OCI-LY7 (cell line): ENCODE results near the gene ARVCF. TPM values are rescaled to one million over a fixed set of nuclear protein-coding genes. Genes with fewer than 3 reads are reported as not detected.

Experiments
- BruUV-seq: library from RNA; stranded (reverse); fragments of 400-500 nt; replicated peaks from 2 replicates; lab custom pipeline; 2021; lab: Mats Ljungman, UMichigan
- CTCF ChIA-PET: fragments of 300-600 bp; sonication (Branson Sonifier 250); formaldehyde crosslinking; loops from one replicate; lab custom pipeline; 2022; ENCODE audit warnings: antibody characterized with exemption; ENCODE audit not compliant: unreplicated experiment; lab: Charles Lee
- POLR2A ChIA-PET: fragments of 300-600 bp; sonication (Branson Sonifier 250); formaldehyde crosslinking; loops from one replicate; lab custom pipeline; 2022; ENCODE audit warnings: antibody characterized with exemption; lab: Charles Lee
- DNase-seq: peaks from one replicate; pipeline ENCODE4 v3.0.0-alpha.2; 2015; ENCODE audit warnings: low spot score
- H2AFZ ChIP-seq: fragments of 200-600 bp; sonication (generic), shearing (Covaris generic); 2 replicates; pipeline ENCODE4 v1.6.1; 2014; ENCODE audit warnings: mild to moderate bottlenecking, antibody characterized with exemption, low read length, moderate library complexity
- H3K27ac ChIP-seq: fragments of 200-600 bp; sonication (generic); 2 replicates; pipeline ENCODE4 v1.5.1; 2014; ENCODE audit warnings: mixed run types, low read depth, mild to moderate bottlenecking, moderate library complexity, low read length, inconsistent platforms; ENCODE audit not compliant: poor library complexity, severe bottlenecking
- H3K36me3 ChIP-seq: fragments of 200-600 bp; sonication (generic); 2 replicates; pipeline ENCODE4 v1.6.1; 2014; ENCODE audit warnings: mild to moderate bottlenecking, antibody characterized with exemption, low read length, moderate library complexity, mixed read lengths; ENCODE audit not compliant: insufficient read depth
- H3K4me1 ChIP-seq: fragments of 200-600 bp; sonication (generic); 2 replicates; pipeline ENCODE4 v1.5.1; 2014; ENCODE audit warnings: mild to moderate bottlenecking, low read length; ENCODE audit not compliant: insufficient read depth, poor library complexity, severe bottlenecking
- H3K4me2 ChIP-seq: fragments of 200-600 bp; sonication (generic); 2 replicates; pipeline ENCODE4 v1.6.1; 2014; ENCODE audit warnings: mild to moderate bottlenecking, low read length
- H3K4me3 ChIP-seq: fragments of 200-600 bp; sonication (generic); 2 replicates; pipeline ENCODE4 v1.5.1; 2014; ENCODE audit warnings: mild to moderate bottlenecking, low read depth, low read length; ENCODE audit not compliant: poor library complexity, severe bottlenecking
- H3K79me2 ChIP-seq: fragments of 200-600 bp; sonication (generic); 2 replicates; pipeline ENCODE4 v1.6.1; 2016; ENCODE audit warnings: low read depth, mild to moderate bottlenecking, low read length, moderate library complexity, mixed read lengths; ENCODE audit not compliant: insufficient read depth
- H3K9me2 ChIP-seq: fragments of 200-600 bp; sonication (generic); 2 replicates; pipeline ENCODE4 v1.6.1; 2016; ENCODE audit warnings: mild to moderate bottlenecking, low read length, mixed read lengths; ENCODE audit not compliant: insufficient read depth
- H3K9me3 ChIP-seq: fragments of 200-600 bp; sonication (generic); 2 replicates; pipeline ENCODE4 v1.6.1; 2014; ENCODE audit warnings: mild to moderate bottlenecking, mixed run types, low read length, mixed read lengths
- H4K20me1 ChIP-seq: fragments of 200-600 bp; sonication (generic); 2 replicates; pipeline ENCODE4 v1.6.1; 2014; ENCODE audit warnings: mild to moderate bottlenecking, antibody characterized with exemption, low read length, moderate library complexity, mixed read lengths; ENCODE audit not compliant: insufficient read depth
- EZH2phosphoT487 ChIP-seq: fragments of 200-600 bp; sonication (generic); IDR thresholded peaks from 2 replicates; pipeline ENCODE4 v1.6.1; 2018; ENCODE audit warnings: low read depth, borderline replicate concordance, mild to moderate bottlenecking, mixed run types, antibody characterized with exemption, low read length, moderate library complexity, mixed read lengths
- intact Hi-C: fragments of 100-400 bp; cut with micrococcal nuclease; formaldehyde crosslinking; loops from one replicate; pipeline ENCODE4 v1.10.0; 2022; ENCODE audit not compliant: unreplicated experiment
- total RNA-seq, 2 experiments: library from RNA; depleted of rRNA in 1 of 2; stranded (reverse); fragments of >200 nt in 1 of 2; shearing (Covaris generic) in 1 of 2; gene quantifications; 2 replicates each; pipeline ENCODE4 v1.2.3, GENCODE V29; 2014 to 2022
- TF ChIP-seq, protein P1 (sequence below): fragments of 200-600 bp; sonication (generic); conservative IDR thresholded peaks from 2 replicates; pipeline ENCODE4 v1.5.1; 2014; ENCODE audit warnings: mild to moderate bottlenecking, antibody characterized with exemption, low read length, moderate library complexity, mixed read lengths

Gene ARVCF
- total RNA-seq, 2 experiments from 2014 or later: 2.9 to 3.8 TPM

DNA sequence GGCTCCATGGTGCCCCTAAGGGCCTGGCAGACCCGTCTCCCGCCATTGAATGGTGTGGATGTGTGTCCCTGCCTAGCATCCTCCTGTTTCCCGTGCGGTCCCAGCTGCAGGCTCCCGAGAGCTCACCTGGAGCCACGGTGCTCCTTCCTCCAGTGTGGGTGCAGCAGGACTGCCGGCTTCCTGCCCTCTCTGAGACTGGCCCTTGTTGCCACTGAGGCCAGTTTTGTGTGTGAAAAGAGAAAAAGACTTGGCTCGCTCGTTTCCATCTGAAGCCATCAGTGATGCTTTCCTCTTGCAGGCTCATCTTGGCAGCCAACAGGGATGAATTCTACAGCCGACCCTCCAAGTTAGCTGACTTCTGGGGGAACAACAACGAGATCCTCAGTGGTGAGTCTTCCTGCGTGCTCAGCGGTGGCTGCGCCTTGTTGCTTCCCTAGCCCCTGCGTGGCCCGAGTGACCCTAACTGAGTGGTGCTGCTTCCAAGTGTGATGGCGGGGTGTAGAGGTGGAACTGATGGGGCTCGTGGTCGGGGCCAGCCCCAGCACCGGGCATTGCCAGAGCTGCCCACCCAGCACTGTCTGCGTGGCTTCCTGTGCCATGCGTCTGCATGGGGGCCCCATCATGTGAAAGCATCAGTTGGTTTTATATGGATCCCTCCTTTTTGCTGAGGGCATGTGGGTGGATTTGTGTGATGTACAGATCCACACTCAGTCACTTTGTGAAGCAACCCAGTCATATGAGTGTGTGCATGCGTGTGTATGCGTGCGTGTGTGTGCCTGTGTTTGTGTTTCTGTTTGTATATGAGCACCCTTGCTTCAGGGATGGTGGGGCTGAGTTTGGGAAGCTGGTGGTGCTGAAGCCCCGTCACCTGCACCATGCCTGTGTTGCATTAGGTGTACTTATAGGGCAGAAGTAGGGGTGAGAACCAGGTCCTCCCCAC, 26.7 kb upstream of the ARVCF start:
- no peak overlapping the region for H3K27ac ChIP-seq
- peaks cover 18% of the 10 kb centered on the region for H3K36me3 ChIP-seq
- no peaks in the 10 kb centered on the region for H3K9me3 ChIP-seq
- no TSS peak for BruUV-seq
- no peak overlapping the region for H3K4me2 ChIP-seq
- H2AFZ ChIP-seq: no peak overlapping the region
- DNase-seq: no peak
- no peaks in the 10 kb centered on the region for H4K20me1 ChIP-seq
- ChIA-PET CTCF (no interaction called here), POLR2A (no interaction called here)
- H3K79me2 ChIP-seq: no peaks in the 10 kb centered on the region
- intact Hi-C loops: no loop called here
- TF ChIP-seq, protein P1, sequence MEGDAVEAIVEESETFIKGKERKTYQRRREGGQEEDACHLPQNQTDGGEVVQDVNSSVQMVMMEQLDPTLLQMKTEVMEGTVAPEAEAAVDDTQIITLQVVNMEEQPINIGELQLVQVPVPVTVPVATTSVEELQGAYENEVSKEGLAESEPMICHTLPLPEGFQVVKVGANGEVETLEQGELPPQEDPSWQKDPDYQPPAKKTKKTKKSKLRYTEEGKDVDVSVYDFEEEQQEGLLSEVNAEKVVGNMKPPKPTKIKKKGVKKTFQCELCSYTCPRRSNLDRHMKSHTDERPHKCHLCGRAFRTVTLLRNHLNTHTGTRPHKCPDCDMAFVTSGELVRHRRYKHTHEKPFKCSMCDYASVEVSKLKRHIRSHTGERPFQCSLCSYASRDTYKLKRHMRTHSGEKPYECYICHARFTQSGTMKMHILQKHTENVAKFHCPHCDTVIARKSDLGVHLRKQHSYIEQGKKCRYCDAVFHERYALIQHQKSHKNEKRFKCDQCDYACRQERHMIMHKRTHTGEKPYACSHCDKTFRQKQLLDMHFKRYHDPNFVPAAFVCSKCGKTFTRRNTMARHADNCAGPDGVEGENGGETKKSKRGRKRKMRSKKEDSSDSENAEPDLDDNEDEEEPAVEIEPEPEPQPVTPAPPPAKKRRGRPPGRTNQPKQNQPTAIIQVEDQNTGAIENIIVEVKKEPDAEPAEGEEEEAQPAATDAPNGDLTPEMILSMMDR: no peak
- TF ChIP-seq EZH2phosphoT487: no peak
- no peaks in the 10 kb centered on the region for H3K4me1 ChIP-seq
- H3K4me3 ChIP-seq: no peak overlapping the region
- H3K9me2 ChIP-seq: no peaks in the 10 kb centered on the region

DNA sequence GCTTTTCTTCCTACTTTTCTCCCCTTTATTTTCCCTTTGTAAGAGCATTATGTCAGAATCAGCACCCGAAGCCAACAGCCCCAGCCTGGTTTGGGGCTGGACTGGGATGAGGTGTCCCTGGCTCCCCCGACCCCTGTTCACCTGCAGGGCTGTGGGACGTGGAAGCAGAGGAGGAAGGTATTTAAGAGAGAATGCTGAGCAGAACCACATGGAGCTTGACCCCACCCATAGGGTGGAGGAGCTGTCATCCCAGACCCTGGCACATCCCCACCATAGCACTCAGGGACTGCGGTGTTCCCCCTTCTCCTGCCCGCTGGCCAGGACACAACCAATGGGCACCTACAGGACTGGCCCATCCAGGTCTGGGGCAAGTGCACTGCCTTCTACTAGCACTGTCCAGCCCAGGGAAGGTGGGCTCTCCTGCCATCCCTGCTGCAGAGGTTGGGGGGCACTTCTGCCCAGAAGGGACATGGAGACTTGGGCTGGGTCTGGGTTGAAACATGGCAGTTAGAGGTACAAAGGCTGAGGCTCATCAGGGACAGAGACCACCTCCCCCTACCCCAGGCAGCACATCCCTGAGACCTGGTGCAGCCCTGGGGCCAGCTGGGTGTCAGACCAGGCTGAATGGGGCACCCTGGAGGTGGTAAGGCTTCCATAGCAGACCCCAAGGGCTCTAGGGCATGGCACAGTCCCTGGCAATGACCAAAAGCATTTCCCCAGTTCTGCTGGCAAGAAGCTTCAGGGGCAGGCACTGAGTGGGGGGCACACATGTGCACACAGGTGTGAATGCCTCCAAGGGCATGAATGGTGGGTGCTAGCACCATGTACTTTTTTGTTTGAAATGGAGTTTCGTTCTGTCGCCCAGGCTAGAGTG, 23.9 kb upstream of the ARVCF start:
- no peak overlapping the region for H3K4me2 ChIP-seq
- H3K4me3 ChIP-seq: no peak overlapping the region
- no peaks in the 10 kb centered on the region for H3K79me2 ChIP-seq
- DNase-seq: no peak
- BruUV-seq: no TSS peak
- POLR2A ChIA-PET: no interaction called here
- H3K27ac ChIP-seq: no peak overlapping the region
- H4K20me1 ChIP-seq: no peaks in the 10 kb centered on the region
- TF ChIP-seq EZH2phosphoT487: no peak
- TF ChIP-seq, protein P1: no peak
- H2AFZ ChIP-seq: no peak overlapping the region
- H3K36me3 ChIP-seq: peaks cover 23% of the 10 kb centered on the region
- H3K4me1 ChIP-seq: peaks cover under 1% of the 10 kb centered on the region
- no peaks in the 10 kb centered on the region for H3K9me2 ChIP-seq
- CTCF ChIA-PET: no interaction called here
- H3K9me3 ChIP-seq: no peaks in the 10 kb centered on the region
- intact Hi-C loops: no loop called here
